Keratinocyte (primary cell): ENCODE results near the gene PRKRA.

Source experiments
- CTCF ChIP-seq, 3 experiments: IDR thresholded peaks in 1 of 3; conservative IDR thresholded peaks in 1 of 3; optimal IDR thresholded peaks in 1 of 3; 2 replicates in 2 of 3; 3 replicates in 1 of 3; pipeline versions ENCODE3 to v1.5.1; 2011; ENCODE audit warnings: low read length in 3 of 3, mild to moderate bottlenecking in 3 of 3, moderate library complexity in 2 of 3, control low read depth in 1 of 3, inconsistent platforms in 1 of 3; ENCODE audit not compliant: insufficient read depth in 2 of 3; ENCODE audit errors: extremely low read depth in 1 of 3
- EZH2 ChIP-seq: IDR thresholded peaks from one replicate; pipeline ENCODE4 v1.6.1; 2012; ENCODE audit warnings: inconsistent platforms, mild to moderate bottlenecking, low read length, moderate library complexity

DNA sequence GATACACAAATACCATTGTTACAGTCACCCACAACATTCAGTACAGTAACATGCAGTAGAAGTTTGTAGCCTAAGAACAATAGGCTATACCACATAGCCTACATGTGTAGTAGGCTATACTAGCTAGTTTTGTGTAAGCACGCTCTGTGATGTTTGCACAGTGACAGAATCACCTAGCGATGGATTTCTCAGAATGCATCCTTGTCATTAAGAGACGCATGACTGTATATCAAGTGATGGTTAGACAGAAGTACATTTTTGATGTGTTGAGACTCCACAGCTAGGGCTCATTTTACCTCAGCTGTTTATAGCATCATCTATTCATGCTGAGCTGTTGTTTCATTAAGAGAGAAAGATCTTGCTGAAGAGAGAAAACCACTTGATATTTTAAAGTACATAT, 48.7 kb upstream of the PRKRA start:
- TF ChIP-seq CTCF (optimal IDR thresholded peaks at IDR 0.05 in 1 of 3, IDR thresholded peaks at IDR 0.05 in 1 of 3, conservative IDR thresholded peaks at IDR 0.05 in 1 of 3; ENCODE audit: extremely low read depth in 1 of 3, insufficient read depth in 2 of 3, low read length in 3 of 3) (no peak), EZH2 (no peak)
